Posterior cingulate gyrus (tissue), 11 donors: Measurements from ENCODE around the gene ACER2.

Source experiments
- DNase-seq, 10 donors: peaks; one replicate each; pipeline versions ENCODE4 v3.0.0 to v3.0.0-alpha.2; 2020 to 2021; ENCODE audit warnings: mixed read lengths in 3 of 10
- intact Hi-C: fragments of 100-400 bp; cut with DNase I; formaldehyde crosslinking; loops from one replicate; pipeline ENCODE4 v1.15.1; 2023

Gene ACER2

DNA sequence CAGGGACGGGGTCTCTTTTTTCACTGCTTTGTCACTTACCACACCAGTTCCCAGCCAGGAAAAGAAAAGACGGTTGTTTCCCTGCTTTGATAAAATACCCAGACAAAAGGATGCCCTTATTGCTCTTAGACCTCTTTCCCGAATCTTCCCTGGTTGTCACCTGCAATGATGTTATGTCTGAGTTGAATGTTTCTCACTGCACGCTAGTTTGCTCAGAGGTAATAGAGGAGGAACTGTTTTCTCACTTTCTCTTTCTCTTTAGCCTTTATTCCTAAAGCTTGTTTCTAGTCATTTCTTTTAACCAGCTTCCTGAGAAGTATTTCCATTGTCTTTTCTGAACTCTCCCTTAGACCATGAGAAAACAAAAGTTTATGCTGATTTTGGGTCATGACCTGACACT lies 32.9 kb downstream of the ACER2 start:
- intact Hi-C loops, result no loop called here

DNA sequence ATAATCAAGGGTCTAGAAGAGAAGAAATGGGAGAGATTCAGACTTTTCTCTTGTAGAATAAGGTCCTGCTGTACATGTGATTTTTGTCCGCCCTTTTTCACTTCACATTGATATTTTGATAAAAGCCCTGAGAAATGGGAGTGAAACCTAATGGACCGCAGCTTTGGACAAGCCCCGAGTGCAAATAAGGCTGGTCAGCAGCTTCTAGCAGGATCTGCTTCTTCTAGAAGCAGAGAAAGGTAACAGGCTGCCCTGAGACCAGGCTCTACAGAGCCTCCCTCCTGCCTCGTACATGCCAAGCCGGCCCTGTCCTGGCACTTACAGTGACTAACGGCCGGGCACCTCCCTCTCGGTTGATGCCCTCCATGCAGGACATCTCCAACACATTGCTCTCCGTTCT lies 33.4 kb downstream of the ACER2 start:
- intact Hi-C loops, result no loop called here
- DNase-seq, result no peak

More for the DNA sequence above, 32.9 kb downstream of the ACER2 start:
- no peak for DNase-seq

DNA sequence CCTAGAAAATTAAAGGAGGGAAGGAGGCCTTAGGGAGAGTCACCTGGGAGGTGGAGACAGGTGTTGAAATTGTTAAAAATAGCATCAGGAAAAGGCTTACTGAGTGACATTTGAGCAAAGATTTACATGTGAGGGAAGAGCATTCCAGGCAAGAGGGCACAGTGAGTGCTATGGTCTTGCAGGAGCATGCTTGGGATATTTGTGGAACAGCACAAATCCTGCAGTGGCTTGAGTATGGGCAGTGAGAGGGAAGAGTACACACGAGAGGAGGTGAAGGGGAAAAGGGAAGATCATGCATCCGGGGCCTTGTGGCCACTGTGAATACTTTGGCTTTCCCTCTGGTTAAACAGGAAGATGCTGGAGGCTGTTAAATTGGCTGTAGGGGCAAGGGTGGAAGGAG lies 36.6 kb downstream of the ACER2 start:
- no peak for DNase-seq
- intact Hi-C loops, result no loop called here

DNA sequence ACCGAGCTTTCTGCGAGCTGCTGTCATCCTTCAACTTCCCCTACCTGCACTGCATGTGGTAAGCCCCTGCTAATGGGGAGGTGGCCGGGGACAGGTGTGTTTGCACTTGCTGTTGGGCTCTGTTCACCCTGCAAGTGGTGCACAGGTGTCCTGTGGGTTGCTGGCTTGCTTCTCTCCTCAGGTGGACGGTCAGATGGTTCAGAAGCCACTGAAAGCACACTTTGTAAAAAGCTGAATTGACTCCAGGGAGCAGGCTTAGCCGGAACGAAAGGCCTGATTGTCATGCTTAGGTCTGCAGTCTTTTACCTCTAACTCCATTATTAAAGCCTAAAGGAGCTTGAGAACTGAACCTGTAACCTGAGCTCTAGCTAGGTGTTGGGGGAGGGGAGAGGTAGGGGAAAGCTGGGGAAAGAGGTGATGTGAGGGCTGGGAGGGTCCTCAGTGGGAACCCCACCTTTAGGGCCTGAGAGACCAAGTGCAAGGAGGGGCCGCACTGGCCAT lies 37.6 kb downstream of the ACER2 start:
- DNase-seq, result no peak
- intact Hi-C loops, result no loop called here

DNA sequence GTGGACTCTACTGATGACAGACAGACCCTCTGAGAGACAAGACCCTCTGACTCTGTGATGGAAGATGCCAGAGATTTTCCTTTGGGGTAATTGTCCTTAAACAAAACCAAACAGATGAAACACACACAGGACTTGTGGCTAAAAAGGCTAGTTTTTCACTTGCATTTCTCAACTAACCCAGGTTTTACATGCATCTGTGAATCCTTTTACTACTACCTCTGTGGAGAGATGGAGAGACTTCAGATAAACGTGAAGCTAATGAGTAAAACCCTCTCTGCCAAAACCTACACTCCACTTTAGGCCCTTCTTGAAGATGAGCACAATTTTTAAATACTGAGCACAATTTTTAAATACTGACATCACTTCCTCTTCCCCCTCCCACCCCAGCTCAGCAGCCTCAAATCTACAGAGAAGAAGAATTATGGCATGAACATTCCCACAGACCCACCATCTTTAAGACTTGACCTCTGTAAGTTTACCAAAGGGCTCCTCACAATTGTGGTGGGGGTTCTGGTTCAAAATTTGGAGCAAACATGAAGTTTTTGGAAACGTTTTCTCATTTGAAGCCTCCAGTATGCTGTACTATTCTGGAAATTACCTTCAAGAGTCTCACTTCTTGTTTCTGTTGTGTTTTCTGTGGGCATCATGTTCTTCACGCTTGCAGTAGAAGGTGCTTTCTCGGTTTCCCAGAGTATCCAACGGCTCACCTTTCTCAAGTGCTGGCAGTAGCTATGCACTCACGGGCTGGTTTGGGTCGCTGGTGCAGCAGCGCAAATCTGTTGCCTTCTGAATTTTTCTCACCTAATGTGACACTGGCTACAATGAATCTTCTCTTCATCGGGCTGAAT lies 42.7 kb downstream of the ACER2 start:
- intact Hi-C loops, result loop anchor here (10.0 kb wide), 2 partner anchors 47 to 1917 kb away; partner anchors contain the start of gene ACER2
- DNase-seq, result no peak

DNA sequence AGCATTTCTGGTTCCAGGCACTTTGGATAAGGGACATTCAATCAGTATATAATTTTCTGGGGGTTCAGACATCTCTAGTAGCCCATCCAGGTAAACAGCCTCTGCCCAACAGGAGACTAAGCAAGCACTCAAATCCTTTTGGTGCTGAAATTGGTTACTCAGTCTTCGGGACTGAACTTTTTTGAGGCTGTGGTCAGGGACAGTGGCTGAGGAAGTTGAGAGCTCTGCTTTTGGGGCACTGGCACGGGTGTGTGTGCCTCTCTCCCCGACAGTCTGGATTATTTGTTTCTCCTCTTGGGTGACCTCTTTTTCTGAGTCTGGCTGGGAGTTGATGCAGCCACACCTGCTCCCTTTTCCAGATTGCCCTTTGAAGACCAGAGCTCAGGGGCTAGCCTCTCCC lies 47.6 kb downstream of the ACER2 start:
- no peak for DNase-seq
- intact Hi-C loops, result loop anchor here (2.0 to 10.0 kb wide), 3 partner anchors 52 to 1922 kb away; partner anchors contain the start of genes ACER2 and RPS6

DNA sequence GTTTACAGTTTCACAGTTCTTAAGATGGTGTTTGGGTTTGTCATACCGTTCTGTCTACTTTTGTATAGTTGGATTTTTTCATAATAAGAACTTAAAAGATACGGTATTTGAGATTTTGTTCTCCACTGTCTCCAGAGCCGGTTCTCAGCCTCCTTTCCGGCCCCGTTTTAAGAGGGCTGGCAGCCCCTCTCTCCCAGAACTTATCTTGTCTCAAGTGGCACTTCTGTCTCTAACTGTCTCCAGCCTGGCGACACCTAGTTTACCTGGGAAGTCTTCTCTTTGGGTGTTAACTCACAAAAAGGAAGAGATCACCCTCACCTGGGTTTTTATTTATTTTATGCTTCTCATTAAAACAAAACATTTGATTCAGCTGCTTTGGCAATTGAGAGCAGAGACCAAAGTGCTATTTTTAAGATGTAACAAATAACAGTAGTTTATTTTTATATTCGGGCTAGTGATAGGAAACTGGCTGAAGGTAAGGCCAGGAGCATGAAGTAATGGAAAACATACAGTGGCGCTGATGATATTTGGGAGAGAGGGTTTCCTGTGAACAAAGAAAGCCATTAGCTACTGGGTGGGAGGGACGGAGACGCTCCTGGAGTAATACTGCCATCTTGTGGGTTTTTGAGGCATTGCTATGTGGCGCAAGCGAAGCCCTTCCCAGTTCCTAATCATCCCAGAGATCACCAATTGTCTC lies 48.3 kb downstream of the ACER2 start:
- peak in 7 of 10 donors; percentile 33 to 93 (median 66) for DNase-seq
- intact Hi-C loops, result loop anchor here (1.0 to 10.0 kb wide), 4 partner anchors 52 to 1922 kb away; partner anchors contain the start of genes ACER2, RPS6 and RRAGA

DNA sequence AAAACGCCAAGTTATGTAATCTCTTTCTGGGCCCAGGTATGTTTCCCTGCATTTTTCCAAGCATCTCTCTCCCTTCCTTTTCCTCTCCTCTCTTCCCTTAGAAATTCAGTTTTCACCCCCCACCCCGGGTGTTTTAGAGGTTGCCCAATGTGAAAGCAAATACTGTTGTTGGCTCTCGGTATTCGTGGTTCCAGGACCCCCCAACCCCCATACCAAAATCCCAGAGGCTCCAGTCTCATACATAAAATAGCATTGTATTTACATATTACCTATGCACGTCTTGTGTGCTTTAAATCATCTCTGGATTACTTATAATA lies 48.8 kb downstream of the ACER2 start:
- intact Hi-C loops, result loop anchor here (1.0 to 10.0 kb wide), 4 partner anchors 53 to 1923 kb away; partner anchors contain the start of genes ACER2, RPS6 and RRAGA
- DNase-seq, result no peak

DNA sequence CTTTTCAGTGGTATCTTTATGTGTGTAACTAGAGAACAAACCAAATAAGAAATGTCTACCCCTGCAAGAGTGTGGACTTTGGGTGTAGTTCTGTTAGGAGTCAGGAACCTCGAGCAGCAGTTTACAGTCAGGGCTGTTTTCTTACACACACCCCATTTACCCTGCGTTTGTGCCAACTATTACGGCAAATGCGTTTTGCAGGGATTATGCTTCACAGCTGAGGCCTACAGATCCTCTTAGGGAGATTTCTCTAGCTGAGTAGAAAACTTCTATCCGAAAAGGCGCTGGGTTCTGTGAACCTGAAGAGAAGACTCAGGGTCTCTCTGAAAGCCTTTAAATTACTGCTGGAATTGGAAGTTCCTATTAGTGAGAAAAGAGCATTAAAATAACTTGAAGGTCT lies 51.4 kb downstream of the ACER2 start:
- no peak for DNase-seq
- intact Hi-C loops, result no loop called here

DNA sequence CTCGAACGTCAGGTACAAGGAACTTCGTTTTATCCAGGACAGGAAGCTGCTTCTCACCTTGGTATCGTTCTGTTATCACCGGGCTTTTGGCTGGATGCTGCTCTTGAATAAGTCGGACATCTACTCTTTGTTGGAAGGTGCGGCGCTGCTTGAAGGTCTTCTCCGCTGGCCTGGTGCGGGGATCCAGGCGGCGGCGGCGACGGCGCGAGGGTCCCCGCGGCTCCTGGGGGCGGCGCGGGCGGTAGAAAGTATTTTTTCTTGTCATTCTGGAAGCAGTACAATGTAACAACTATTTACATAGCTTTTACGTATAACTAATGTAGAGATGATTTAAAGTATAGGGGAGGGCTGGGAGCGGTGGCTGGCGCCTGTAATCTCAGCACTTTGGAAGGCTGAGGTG lies 52.3 kb downstream of the ACER2 start:
- DNase-seq, result no peak
- intact Hi-C loops, result no loop called here

DNA sequence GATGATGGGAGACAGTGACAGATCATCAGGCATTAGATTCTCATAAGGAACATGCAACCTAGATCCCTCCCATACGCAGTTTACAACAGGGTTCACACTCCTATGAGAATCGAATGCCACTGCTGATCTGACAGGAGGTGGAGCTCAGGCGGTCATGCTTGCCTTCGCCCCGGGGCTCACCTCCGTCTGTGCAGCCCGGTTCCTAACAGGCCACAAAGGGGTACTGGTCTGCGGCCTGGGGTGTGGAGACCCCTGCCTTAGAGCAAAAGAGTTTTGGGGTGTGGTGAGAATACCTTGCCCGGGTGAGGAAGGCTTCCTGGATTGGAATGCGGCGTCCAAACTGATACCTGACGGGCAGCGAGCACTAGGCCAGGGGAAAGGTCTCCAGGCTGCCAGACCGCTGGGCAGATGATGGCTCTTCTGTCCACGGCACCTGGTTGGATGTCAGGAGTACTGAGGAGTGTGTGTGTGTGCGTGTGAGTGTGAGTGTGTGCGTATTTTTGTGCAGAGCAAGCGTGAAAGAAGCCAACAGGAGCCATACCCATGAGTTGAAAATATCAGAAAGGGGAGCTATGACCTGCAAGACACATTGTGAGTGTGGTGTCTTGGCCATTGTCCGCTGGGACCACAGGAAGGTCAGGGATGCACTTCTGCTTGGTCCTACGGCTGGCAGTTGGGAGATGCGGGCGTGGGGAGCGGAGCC lies 55.4 kb downstream of the ACER2 start:
- DNase-seq, result no peak
- intact Hi-C loops, result no loop called here

DNA sequence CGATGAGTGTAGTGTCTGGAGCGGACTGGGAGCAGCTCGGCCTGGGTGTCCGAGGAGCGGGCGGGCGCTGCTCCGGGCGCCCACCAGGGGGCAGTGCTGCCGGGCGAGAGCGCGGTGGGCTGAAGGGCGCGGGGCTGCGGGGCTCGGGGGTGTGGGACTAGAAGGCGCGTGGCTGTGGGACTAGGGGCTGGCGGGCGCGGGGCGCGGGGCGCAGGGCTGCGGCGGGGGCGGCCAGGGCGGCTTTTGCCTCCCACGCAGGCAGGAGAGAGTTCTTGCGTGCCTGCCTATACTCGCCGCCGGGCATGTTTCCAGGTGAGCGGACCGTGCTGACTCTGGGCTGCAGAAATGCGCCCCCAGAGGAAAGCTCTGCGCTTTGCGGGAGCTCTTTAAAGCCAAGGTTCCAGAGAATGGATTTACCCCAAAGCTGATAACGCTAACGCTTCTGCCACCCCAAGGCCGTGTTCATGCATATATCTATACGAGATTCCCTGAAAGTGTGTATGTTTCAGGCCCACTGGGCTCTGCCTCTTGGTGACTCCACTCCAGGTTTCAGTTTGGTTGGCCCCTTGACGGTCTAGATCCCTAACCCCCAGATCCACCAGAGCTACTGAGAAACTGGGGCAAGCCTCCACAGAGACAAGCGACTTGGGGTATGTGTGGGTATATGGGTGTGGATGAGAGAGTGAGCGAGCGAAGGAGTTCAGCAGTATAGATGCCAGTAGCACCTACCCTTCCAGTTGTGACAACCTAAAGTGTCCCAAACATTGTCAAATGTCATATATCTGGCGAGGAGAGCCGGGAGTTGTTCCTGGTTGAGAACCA lies 56.2 kb downstream of the ACER2 start:
- peak; percentile 50 to 96 (median 78) for DNase-seq
- intact Hi-C loops, result no loop called here

DNA sequence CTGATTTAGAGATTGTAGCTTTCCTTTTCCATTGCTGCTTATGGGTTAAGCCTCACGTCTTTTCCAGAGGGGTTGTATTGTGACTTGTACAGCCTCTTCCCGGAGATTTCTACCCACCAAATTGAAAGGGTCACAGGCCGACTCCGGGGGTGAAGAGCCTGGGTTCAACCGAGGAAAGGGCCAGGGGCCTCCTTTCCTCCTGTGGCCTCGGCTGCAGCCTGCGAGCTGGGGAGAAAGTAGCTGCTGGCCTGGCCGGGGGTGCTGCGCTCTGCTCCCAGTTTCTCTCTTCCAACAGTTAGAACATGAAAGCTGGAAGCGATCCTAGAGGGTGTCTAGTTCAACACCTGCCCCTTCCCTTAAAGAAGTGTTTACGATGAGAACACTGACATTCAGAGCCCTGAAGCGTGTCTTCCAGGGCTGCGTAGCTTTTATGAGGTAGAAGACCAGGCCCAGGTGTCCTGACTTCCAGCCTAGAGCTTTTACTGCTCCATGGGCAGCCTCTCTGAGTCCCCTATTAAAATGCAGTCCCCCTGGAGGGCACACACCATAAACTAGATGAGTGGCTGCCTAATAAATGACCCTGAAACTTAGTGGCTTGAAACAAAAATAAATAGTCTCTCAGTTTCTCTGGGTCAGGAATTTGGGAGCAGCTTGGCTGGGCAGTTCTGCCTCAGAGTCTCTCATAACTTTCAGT lies 56.9 kb downstream of the ACER2 start:
- no peak for DNase-seq
- intact Hi-C loops, result no loop called here

DNA sequence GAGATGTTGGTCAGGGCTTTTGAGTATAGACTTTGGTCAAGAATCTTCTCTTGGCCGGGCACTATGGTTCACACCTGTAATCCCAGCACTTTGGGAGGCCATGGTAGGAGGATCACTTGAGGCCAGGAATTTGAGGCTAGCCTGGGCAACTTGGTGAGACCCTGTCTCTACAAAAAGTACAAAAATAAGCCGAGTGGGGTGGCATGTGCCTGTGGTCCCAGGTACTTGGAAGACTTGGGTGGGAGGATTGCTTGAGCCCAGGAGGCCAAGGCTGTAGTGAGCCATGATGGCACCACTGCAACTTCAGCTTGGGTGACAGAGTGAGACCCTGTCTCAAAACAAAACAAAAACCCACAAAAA lies 57.5 kb downstream of the ACER2 start:
- intact Hi-C loops, result no loop called here
- DNase-seq, result no peak

DNA sequence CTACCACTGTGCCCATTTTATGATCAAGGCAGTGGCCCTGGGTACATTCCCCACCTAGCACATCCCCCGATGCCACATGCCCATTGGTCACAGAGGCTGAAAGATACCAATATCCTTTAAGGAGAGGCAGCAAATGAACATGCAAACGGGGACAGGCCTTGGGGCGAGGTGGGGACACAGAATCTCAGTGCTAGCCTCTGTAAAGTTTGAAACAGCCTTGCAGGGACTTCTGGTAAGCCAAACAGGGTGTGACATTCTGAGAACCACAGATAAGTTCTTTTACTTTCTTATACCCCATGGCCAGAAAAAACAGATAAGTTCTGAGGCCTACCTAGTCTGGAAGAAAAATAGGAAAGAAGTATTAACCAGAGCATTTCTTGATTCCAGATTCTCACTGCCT lies 60.5 kb downstream of the ACER2 start:
- no peak for DNase-seq
- intact Hi-C loops, result no loop called here

DNA sequence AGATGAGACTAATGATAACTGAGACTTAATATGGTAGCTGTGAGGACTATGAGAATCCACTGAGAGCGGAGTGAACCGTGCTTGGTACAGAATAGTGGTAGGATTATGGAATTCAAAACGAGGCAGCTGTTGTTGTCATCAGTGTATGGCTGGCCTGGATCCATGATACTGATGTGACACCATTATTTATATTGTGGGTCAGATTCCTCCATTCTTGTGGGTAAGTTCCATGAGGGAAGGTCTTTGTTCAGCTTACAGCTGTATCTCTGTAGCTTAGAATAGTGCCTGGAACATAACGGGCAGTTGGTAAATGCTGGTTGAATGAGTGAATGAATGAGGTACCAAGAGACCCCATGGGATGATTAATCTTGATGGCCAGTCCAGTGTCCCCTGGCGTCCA lies 61.8 kb downstream of the ACER2 start:
- intact Hi-C loops, result loop anchor here (2.0 kb wide), 1 partner anchor 452 kb away; no protein-coding TSS in a partner anchor

DNA sequence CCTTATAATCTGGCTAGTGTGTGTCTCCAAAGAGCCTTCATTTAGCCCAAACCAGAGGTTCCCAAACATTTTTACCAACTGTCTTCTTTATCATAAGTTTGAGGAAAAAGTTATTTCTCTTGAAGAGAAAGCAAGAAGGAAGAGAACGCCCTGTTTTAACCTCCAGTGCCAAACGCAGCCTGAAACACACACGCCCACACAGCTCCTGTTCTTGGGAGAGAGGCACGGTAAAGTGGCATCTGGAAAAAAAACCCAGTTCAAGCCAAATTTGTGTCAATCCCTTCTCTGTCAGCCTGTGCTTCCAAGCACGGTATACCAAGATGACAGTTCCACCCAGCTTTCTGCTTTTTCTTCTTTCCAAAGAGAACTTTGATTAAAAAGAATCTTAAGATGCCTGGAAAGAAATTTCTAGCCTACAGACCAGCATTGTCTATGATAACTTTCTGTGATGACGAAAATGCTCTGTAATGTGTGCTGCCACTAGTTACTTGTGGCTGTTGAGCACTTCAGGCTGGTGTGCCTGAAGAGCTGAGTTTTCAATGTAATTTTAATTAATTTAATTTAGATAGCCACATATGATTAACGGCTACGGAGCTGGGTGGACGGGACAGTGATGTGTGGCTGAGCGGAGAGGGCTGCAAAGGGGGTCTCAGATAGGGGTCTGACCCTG lies 62.3 kb downstream of the ACER2 start:
- peak in 2 of 10 donors; percentile 34 to 81 for DNase-seq

More for the DNA sequence above, 61.8 kb downstream of the ACER2 start:
- DNase-seq, result no peak

DNA sequence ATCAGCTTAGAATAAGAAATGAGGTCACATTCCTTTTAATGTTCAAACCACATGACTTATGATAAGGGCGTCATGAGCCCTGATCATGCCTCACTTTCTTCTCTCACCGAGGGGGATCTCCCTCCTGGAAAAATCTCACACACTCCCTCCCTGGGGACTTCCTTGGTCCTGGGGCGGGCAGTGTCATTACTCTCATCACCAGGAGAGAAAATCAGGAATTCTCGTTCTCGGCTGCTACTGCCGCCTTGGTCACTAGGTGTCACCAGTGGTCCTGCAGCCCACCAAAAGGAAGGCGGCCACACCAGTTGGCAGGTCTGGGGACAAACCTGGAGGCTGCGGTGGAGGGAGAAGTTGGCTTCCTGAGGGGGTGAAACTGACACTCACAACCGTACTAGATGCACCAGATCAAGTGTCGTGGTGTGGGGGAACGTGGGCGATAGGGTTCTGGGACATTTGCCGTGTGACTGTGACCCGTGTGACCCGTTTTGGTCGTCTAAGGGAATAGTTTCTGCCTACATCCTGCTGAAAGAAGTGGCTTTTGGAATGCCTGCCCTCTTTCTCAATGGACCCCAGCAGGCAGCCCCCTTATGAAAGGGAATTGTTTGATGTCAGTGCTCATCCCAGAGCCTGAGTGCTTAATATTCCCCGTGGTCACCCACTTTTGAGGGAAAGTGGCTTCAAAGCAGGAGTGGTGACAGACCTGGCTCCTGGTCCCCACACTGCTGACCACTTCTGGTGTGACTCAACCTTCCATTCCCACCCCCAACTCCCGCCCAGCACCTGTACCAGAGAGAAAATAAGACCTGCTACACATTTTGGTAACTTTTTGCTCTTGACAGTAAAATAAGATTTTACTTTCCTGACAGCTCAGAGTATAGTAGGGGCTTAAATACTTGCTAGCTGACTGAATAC lies 63.2 kb downstream of the ACER2 start:
- DNase-seq, result peak; percentile 61 to 97 (median 81)
- intact Hi-C loops, result loop anchor here (2.0 kb wide), 1 partner anchor 451 kb away; no protein-coding TSS in a partner anchor

More for the DNA sequence above, 62.3 kb downstream of the ACER2 start:
- intact Hi-C loops, result loop anchor here (2.0 kb wide), 1 partner anchor 452 kb away; no protein-coding TSS in a partner anchor
